ENCODE results near the gene KDELR1. TPM values are rescaled to one million over a fixed set of nuclear protein-coding genes. Genes with fewer than 3 reads are reported as not detected.

The KDELR1 gene
- total and polyA plus RNA-seq, 9 of the 15 experiments (the other 6 are each of a cell fraction or from before 2014, with no cell fraction given): 6.1 to 165 (median 58.5) TPM

GRCh38 chr19:48351341-48351752 lies 40.0 kb downstream of the KDELR1 start (continued):
- TF ChIP-seq, protein P1, sequence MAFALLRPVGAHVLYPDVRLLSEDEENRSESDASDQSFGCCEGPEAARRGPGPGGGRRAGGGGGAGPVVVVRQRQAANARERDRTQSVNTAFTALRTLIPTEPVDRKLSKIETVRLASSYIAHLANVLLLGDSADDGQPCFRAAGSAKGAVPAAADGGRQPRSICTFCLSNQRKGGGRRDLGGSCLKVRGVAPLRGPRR (CRISPR knock-in tag; IDR thresholded peaks at IDR 0.05): no peak
- TF ChIP-seq E4F1 (CRISPR knock-in tag; IDR thresholded peaks at IDR 0.05; ENCODE audit: borderline replicate concordance) (no peak), ZNF134 (CRISPR knock-in tag; conservative IDR thresholded peaks at IDR 0.05) (peak; percentile 99), CBX1 (IDR thresholded peaks at IDR 0.05; ENCODE audit: low read depth) (peak; percentile 98), FIP1L1 (IDR thresholded peaks at IDR 0.05; ENCODE audit: low read depth, low read length, poor library complexity, severe bottlenecking) (no peak), TOE1 (IDR thresholded peaks at IDR 0.05; ENCODE audit: borderline replicate concordance) (peak; percentile 44; the same call in 1 of the 2 replicates), TOE1 (CRISPR knock-in tag; IDR thresholded peaks at IDR 0.05; ENCODE audit: borderline replicate concordance, low read depth) (no peak), ZNF316 (IDR thresholded peaks at IDR 0.05) (0 out of 2 replicates have a peak, but pooled peaks have one; percentile 11), ZBTB7A (IDR thresholded peaks at IDR 0.05; ENCODE audit: borderline replicate concordance, control insufficient read depth, low read depth, low read length) (peak; percentile 25; the same call in 1 of the 2 replicates), ZNF263 (CRISPR knock-in tag; IDR thresholded peaks at IDR 0.05; ENCODE audit: borderline replicate concordance) (peak; percentile 55; the same call in 1 of the 2 replicates)
- TF ChIP-seq, protein P2, sequence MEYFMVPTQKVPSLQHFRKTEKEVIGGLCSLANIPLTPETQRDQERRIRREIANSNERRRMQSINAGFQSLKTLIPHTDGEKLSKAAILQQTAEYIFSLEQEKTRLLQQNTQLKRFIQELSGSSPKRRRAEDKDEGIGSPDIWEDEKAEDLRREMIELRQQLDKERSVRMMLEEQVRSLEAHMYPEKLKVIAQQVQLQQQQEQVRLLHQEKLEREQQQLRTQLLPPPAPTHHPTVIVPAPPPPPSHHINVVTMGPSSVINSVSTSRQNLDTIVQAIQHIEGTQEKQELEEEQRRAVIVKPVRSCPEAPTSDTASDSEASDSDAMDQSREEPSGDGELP (CRISPR knock-in tag; IDR thresholded peaks at IDR 0.05; ENCODE audit: borderline replicate concordance): peak; percentile 17; the same call in 1 of the 2 replicates
- TF ChIP-seq, protein P3, sequence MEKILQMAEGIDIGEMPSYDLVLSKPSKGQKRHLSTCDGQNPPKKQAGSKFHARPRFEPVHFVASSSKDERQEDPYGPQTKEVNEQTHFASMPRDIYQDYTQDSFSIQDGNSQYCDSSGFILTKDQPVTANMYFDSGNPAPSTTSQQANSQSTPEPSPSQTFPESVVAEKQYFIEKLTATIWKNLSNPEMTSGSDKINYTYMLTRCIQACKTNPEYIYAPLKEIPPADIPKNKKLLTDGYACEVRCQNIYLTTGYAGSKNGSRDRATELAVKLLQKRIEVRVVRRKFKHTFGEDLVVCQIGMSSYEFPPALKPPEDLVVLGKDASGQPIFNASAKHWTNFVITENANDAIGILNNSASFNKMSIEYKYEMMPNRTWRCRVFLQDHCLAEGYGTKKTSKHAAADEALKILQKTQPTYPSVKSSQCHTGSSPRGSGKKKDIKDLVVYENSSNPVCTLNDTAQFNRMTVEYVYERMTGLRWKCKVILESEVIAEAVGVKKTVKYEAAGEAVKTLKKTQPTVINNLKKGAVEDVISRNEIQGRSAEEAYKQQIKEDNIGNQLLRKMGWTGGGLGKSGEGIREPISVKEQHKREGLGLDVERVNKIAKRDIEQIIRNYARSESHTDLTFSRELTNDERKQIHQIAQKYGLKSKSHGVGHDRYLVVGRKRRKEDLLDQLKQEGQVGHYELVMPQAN (IDR thresholded peaks at IDR 0.05; ENCODE audit: borderline replicate concordance): 0 out of 2 replicates have a peak, but pooled peaks have one; percentile 39

Data from K562 (cell line).